Stimulated activated CD4-positive, alpha-beta T cell treated with anti-CD3 and anti-CD28 coated beads, Interleukin-2, amount 100 ng/mL, for 4 hours (primary cell): ENCODE measurements around the gene CCDC188.

Experiments used
- DNase-seq: peaks from one replicate; pipeline ENCODE4 v3.0.0-alpha.2; 2020; ENCODE audit warnings: low read depth

Gene CCDC188

GRCh38 chr22:20150381-20151275 is at the start of gene CCDC188:
TSS of gene CCDC188 (minus strand) at chr22:20151055. CDS start at chr22:20150986, 69 bp downstream.
- no peak for DNase-seq

GRCh38 chr22:20199906-20200305 is 49.1 kb upstream of the CCDC188 start:
- DNase-seq: no peak

- no peak for DNase-seq
Measured at GRCh38 chr22:20199413-20199842, 48.6 kb upstream of the CCDC188 start.

- DNase-seq: no peak
Measured at GRCh38 chr22:20198557-20199319, 47.9 kb upstream of the CCDC188 start.

GRCh38 chr22:20197407-20198030 is 46.7 kb upstream of the CCDC188 start:
- DNase-seq: no peak

- DNase-seq: no peak
Measured at GRCh38 chr22:20196094-20196842, 45.4 kb upstream of the CCDC188 start.

- DNase-seq: no peak
Measured at GRCh38 chr22:20194681-20195593, 44.1 kb upstream of the CCDC188 start.

GRCh38 chr22:20193761-20194494 is 43.1 kb upstream of the CCDC188 start:
- DNase-seq: no peak

GRCh38 chr22:20192972-20193760 is 42.3 kb upstream of the CCDC188 start:
- DNase-seq: no peak

- DNase-seq: no peak
Measured at GRCh38 chr22:20192293-20192971, 41.6 kb upstream of the CCDC188 start.

- no peak for DNase-seq
Measured at GRCh38 chr22:20191803-20192202, 40.9 kb upstream of the CCDC188 start.

GRCh38 chr22:20191000-20191515 is 40.2 kb upstream of the CCDC188 start:
- no peak for DNase-seq

- DNase-seq: no peak
Measured at GRCh38 chr22:20188567-20188877, 37.7 kb upstream of the CCDC188 start.

GRCh38 chr22:20187777-20188566 is 37.1 kb upstream of the CCDC188 start:
- DNase-seq: no peak

GRCh38 chr22:20186871-20187546 is 36.2 kb upstream of the CCDC188 start:
- DNase-seq: no peak

GRCh38 chr22:20186183-20186870 is 35.5 kb upstream of the CCDC188 start:
- no peak for DNase-seq

GRCh38 chr22:20185750-20186149 is 34.9 kb upstream of the CCDC188 start:
- no peak for DNase-seq
